PC-3 (cell line): Measurements from ENCODE around the gene RGL3. TPM values are rescaled to one million over a fixed set of nuclear protein-coding genes. Genes with fewer than 3 reads are reported as not detected.

Source experiments
- ATAC-seq: fragments of 200-7000 bp; cut with Tn5 transposase; 2 replicates; pipeline ENCODE4 v1.9.1; 2020; ENCODE audit warnings: mild to moderate bottlenecking, moderate library complexity
- BruUV-seq: library from RNA; stranded (reverse); fragments of 400-500 nt; replicated peaks from 2 replicates; lab custom pipeline; 2021; lab: Mats Ljungman, UMichigan
- CTCF ChIA-PET: fragments of 300-600 bp; sonication (Branson Sonifier 250); formaldehyde crosslinking; loops from one replicate; lab custom pipeline; 2022; ENCODE audit warnings: antibody characterized with exemption; lab: Charles Lee
- POLR2A ChIA-PET: fragments of 300-600 bp; sonication (Branson Sonifier 250); formaldehyde crosslinking; loops from one replicate; lab custom pipeline; 2022; ENCODE audit warnings: antibody characterized with exemption; ENCODE audit not compliant: unreplicated experiment; lab: Charles Lee
- DNase-seq: peaks from one replicate; pipeline ENCODE4 v3.0.0-alpha.2; 2015
- H2AFZ ChIP-seq: fragments of 300-600 bp; sonication (generic); 2 replicates; pipeline ENCODE4 v1.6.0; 2016; ENCODE audit warnings: antibody characterized with exemption, low read length
- H3F3A ChIP-seq: fragments of 300-600 bp; sonication (generic); one replicate; pipeline ENCODE4 v1.6.0; 2017; ENCODE audit warnings: antibody characterized with exemption, low read length, control low read depth, mild to moderate bottlenecking; ENCODE audit not compliant: unreplicated experiment
- H3K27ac ChIP-seq: fragments of 300-600 bp; sonication (generic); 2 replicates; pipeline ENCODE4 v1.5.1; 2016; ENCODE audit warnings: mild to moderate bottlenecking, low read length
- H3K27me3 ChIP-seq: fragments of 300-600 bp; sonication (generic); 2 replicates; pipeline ENCODE4 v1.6.1; 2016; ENCODE audit warnings: low read length, mixed read lengths
- H3K36me3 ChIP-seq: fragments of 300-600 bp; sonication (generic); 2 replicates; pipeline ENCODE4 v1.6.1; 2016; ENCODE audit warnings: low read depth, mixed run types, low read length, mixed read lengths
- H3K4me1 ChIP-seq: fragments of 300-600 bp; sonication (generic); 2 replicates; pipeline ENCODE4 v1.5.1; 2016; ENCODE audit warnings: low read length; ENCODE audit not compliant: insufficient read depth
- H3K4me2 ChIP-seq: fragments of 300-600 bp; sonication (generic); 2 replicates; pipeline ENCODE4 v1.6.0; 2016; ENCODE audit warnings: low read length
- H3K4me3 ChIP-seq: fragments of 300-600 bp; sonication (generic); 2 replicates; pipeline ENCODE4 v1.5.1; 2016; ENCODE audit warnings: mild to moderate bottlenecking, low read length, mixed read lengths
- H3K79me2 ChIP-seq: fragments of 300-600 bp; sonication (generic); 2 replicates; pipeline ENCODE4 v1.6.1; 2017; ENCODE audit warnings: low read length, mixed read lengths
- H3K9ac ChIP-seq: fragments of 300-600 bp; sonication (generic); 2 replicates; pipeline ENCODE4 v1.6.0; 2016; ENCODE audit warnings: mild to moderate bottlenecking, low read length
- H3K9me2 ChIP-seq: fragments of 300-600 bp; sonication (generic); replicated peaks from 2 replicates; pipeline ENCODE4 v1.6.1; 2016; ENCODE audit warnings: mixed run types, low read length, mixed read lengths
- H3K9me3 ChIP-seq: fragments of 300-600 bp; sonication (generic); 2 replicates; pipeline ENCODE4 v1.6.1; 2016; ENCODE audit warnings: low read length, mixed read lengths
- H4K20me1 ChIP-seq: fragments of 300-600 bp; sonication (generic); 2 replicates; pipeline ENCODE4 v1.6.1; 2016; ENCODE audit warnings: low read length, mixed read lengths
- EZH2 ChIP-seq: fragments of 300-600 bp; sonication (generic); IDR thresholded peaks from one replicate; pipeline ENCODE4 v1.6.1; 2017; ENCODE audit warnings: antibody characterized with exemption, mild to moderate bottlenecking, low read length; ENCODE audit not compliant: unreplicated experiment
- EZH2phosphoT487 ChIP-seq: fragments of 300-600 bp; sonication (generic); IDR thresholded peaks from 2 replicates; pipeline ENCODE4 v1.6.1; 2018; ENCODE audit warnings: mild to moderate bottlenecking, antibody characterized with exemption, low read length, borderline replicate concordance
- intact Hi-C: fragments of 100-400 bp; cut with micrococcal nuclease; formaldehyde crosslinking; loops from 2 replicates; pipeline ENCODE4 v1.9.0; 2023
- total RNA-seq: library from RNA; depleted of rRNA; stranded (reverse); fragments of >200 nt; gene quantifications from 2 replicates; pipeline ENCODE4 v1.2.3, GENCODE V29; 2014
- TF ChIP-seq, protein P1 (sequence below): fragments of 300-600 bp; sonication (generic); conservative IDR thresholded peaks from 2 replicates; pipeline ENCODE4 v1.5.1; 2017; ENCODE audit warnings: antibody characterized with exemption, low read depth, mild to moderate bottlenecking, low read length

RGL3 gene
- total RNA-seq, 1 experiment from 2014 or later = 23.5 TPM

DNA sequence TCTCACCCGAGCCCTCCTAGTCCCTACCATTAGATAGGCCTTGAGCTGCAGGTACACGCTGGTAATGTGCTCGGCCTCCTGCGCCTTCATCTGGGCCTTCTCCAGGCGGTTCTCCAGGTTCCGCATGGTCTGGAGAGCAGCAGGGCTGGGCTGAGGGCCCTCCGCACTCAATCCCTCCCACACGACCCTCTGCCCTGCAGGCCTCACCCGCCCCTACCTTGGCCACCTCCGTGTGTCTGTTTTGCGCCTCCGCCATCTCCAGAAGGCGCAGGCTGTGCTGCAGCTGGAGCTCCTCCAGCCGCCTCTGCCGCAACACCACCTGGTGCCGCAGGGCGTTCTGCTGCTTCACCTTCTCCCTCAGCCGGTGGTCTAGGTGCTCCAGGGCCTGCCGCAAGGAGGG, 7.5 kb upstream of the RGL3 start:
- intact Hi-C loops = no loop called here

DNA sequence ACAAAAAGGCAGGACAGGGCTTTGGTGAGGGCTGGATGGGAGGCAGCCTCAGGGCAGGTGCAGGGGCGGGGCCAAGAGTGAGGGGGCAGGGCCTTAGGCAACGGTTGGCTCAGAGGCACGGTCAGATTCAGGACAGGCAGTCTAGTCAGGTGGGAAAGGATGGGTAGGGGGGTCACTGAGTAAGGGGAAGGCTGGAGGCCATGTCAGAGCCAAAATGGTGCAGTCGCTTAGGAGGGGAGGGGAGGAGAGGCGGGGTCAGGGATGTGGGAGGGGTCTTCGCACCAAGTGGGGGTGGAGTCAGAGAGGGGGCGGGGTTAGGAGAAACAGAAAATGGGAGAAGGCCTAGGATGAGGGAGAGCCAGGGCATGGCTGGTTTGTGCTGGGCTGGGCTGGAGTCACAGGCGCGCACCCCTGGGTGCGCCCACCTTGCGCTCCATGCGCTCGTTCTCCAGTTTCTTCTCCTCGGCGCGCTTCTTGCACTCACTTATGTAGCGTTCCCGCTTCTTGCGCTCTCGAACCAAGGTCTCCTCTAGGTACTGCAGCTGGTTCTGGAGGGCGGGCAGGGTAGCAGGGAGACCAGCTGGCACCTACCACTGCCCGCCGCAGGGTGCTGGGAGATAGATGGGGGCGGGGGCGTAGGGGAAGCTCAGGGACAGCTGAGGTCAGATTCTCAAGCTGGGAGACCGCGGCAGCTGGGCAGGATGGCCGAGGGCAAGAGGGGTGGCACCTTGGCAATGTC, 6.8 kb upstream of the RGL3 start:
- Histone ChIP-seq H3K79me2 (no peaks in the 10 kb centered on the region), H3K4me3 (no peak overlapping the region), H3K27ac (no peak overlapping the region), H3K9ac (no peak overlapping the region), H3K27me3 (no peaks in the 10 kb centered on the region), H3F3A (no peaks in the 10 kb centered on the region), H3K9me3 (no peaks in the 10 kb centered on the region), H4K20me1 (no peaks in the 10 kb centered on the region), H3K4me2 (no peak overlapping the region), H2AFZ (no peak overlapping the region), H3K4me1 (no peaks in the 10 kb centered on the region), H3K9me2 (no peaks in the 10 kb centered on the region), H3K36me3 (no peaks in the 10 kb centered on the region)
- TF ChIP-seq EZH2 (no peak), EZH2phosphoT487 (no peak)
- TF ChIP-seq, protein P1, sequence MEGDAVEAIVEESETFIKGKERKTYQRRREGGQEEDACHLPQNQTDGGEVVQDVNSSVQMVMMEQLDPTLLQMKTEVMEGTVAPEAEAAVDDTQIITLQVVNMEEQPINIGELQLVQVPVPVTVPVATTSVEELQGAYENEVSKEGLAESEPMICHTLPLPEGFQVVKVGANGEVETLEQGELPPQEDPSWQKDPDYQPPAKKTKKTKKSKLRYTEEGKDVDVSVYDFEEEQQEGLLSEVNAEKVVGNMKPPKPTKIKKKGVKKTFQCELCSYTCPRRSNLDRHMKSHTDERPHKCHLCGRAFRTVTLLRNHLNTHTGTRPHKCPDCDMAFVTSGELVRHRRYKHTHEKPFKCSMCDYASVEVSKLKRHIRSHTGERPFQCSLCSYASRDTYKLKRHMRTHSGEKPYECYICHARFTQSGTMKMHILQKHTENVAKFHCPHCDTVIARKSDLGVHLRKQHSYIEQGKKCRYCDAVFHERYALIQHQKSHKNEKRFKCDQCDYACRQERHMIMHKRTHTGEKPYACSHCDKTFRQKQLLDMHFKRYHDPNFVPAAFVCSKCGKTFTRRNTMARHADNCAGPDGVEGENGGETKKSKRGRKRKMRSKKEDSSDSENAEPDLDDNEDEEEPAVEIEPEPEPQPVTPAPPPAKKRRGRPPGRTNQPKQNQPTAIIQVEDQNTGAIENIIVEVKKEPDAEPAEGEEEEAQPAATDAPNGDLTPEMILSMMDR = no peak
- ChIA-PET CTCF (no interaction called here), POLR2A (no interaction called here)
- intact Hi-C loops = no loop called here
- no peak for ATAC-seq
- no peak for DNase-seq
- BruUV-seq = no TSS peak

More for the DNA sequence above, 7.5 kb upstream of the RGL3 start:
- H3K9ac ChIP-seq = no peak overlapping the region
- no peaks in the 10 kb centered on the region for H4K20me1 ChIP-seq
- H3K79me2 ChIP-seq = no peaks in the 10 kb centered on the region
- no TSS peak for BruUV-seq
- CTCF ChIA-PET = no interaction called here
- ATAC-seq (no peak), DNase-seq (no peak)
- no peak overlapping the region for H3K27ac ChIP-seq
- H3K9me2 ChIP-seq = no peaks in the 10 kb centered on the region
- H3F3A ChIP-seq = no peaks in the 10 kb centered on the region
- H3K9me3 ChIP-seq = no peaks in the 10 kb centered on the region
- H3K4me2 ChIP-seq = no peak overlapping the region
- TF ChIP-seq EZH2phosphoT487 = no peak
- TF ChIP-seq, protein P1 = no peak
- no peak for TF ChIP-seq EZH2
- POLR2A ChIA-PET = no interaction called here
- H2AFZ ChIP-seq = no peak overlapping the region
- H3K27me3 ChIP-seq = no peaks in the 10 kb centered on the region
- no peak overlapping the region for H3K4me3 ChIP-seq
- H3K4me1 ChIP-seq = no peaks in the 10 kb centered on the region
- H3K36me3 ChIP-seq = no peaks in the 10 kb centered on the region

DNA sequence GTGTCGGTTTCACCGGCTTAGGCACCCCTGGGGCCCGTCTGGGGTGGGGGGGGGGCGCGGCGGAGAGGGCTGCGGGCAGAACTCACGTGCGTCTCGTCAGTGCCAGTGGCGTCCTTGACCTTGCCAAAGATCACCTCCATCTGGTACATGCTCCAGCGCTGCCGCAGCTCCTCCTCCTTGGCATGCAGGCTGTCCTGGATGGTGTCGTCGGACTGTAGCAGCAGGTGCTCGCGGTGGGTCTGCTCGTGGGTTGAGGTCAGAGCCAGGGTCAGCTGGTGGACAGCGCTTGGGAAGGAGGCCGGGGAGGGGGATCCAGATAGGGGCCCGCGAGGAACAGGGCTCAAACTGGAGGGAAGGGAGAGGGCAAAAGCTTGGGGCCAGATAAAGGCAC, 4.7 kb upstream of the RGL3 start:
- Histone ChIP-seq H3K9ac (no peak overlapping the region), H4K20me1 (no peaks in the 10 kb centered on the region), H3K4me1 (no peaks in the 10 kb centered on the region), H3K27ac (no peak overlapping the region), H3K36me3 (no peaks in the 10 kb centered on the region), H3K27me3 (no peaks in the 10 kb centered on the region), H3K4me3 (no peak overlapping the region), H3K4me2 (no peak overlapping the region), H3K79me2 (no peaks in the 10 kb centered on the region), H3K9me2 (no peaks in the 10 kb centered on the region), H3K9me3 (no peaks in the 10 kb centered on the region), H2AFZ (no peak overlapping the region), H3F3A (no peaks in the 10 kb centered on the region)
- ATAC-seq = no peak
- no TSS peak for BruUV-seq
- no peak for DNase-seq
- ChIA-PET POLR2A (no interaction called here), CTCF (no interaction called here)
- intact Hi-C loops = no loop called here
- TF ChIP-seq, protein P1 = no peak
- no peak for TF ChIP-seq EZH2
- no peak for TF ChIP-seq EZH2phosphoT487
